Panc1 (cell line): ENCODE measurements around the gene XRCC4.

Experiments
- CTCF ChIP-seq: fragments of 450-650 bp; IDR thresholded peaks from 2 replicates; pipeline ENCODE4 v1.5.1; 2017; ENCODE audit warnings: mild to moderate bottlenecking
- POLR2AphosphoS5 ChIP-seq: IDR thresholded peaks from 2 replicates; pipeline ENCODE4 v1.6.1; 2012; ENCODE audit warnings: mild to moderate bottlenecking, low read depth, low read length, moderate library complexity

GRCh38 chr5:83283761-83284160, 206.4 kb downstream of the XRCC4 start:
- no peak for TF ChIP-seq CTCF
- no peak for TF ChIP-seq POLR2AphosphoS5
